ENCODE measurements around the gene AGPAT3.

AGPAT3 gene

GRCh38 chr21:43968410-43969114 lies 103.5 kb downstream of the AGPAT3 start:
- H3K23ac ChIP-seq (ENCODE audit: low read depth, low read length, poor library complexity): no peak overlapping the region
- no peak overlapping the region for H3K27ac ChIP-seq (replicated peaks; ENCODE audit: low read length)
- peaks cover 0 to 42% of the 10 kb centered on the region in 2 donors for H3K36me3 ChIP-seq (replicated peaks in 1 of 2; ENCODE audit: control insufficient read depth in 2 of 2, insufficient read depth in 2 of 2, low read length in 2 of 2)
- H3K4me2 ChIP-seq (ENCODE audit: insufficient read depth, low read length, poor library complexity, severe bottlenecking): no peak overlapping the region
- H4K8ac ChIP-seq (ENCODE audit: low read depth, low read length): no peak overlapping the region
- H2AFZ ChIP-seq (ENCODE audit: low read length): no peak overlapping the region
- H2BK120ac ChIP-seq (ENCODE audit: low read depth, low read length): no peak overlapping the region
- no peak overlapping the region for H3K9ac ChIP-seq (ENCODE audit: low read depth, low read length, poor library complexity)
- H3K18ac ChIP-seq (ENCODE audit: low read length): peak overlapping the region; percentile 44
- no peaks in the 10 kb centered on the region for H3K27me3 ChIP-seq (ENCODE audit: control insufficient read depth in 3 of 3, insufficient read depth in 3 of 3, low read depth in 1 of 3, low read length in 3 of 3)
- H2BK12ac ChIP-seq (ENCODE audit: low read length): no peak overlapping the region
- no peak overlapping the region for H3K4me3 ChIP-seq (ENCODE audit: low read length in 2 of 2)
- H3K9me3 ChIP-seq (replicated peaks in 1 of 2; ENCODE audit: control insufficient read depth in 2 of 2, insufficient read depth in 1 of 2, low read depth in 1 of 2, low read length in 2 of 2): no peaks in the 10 kb centered on the region
- no CpG with 5 or more reads among the region's 19 CpGs for WGBS, 2 donors (ENCODE audit: extremely low coverage in 2 of 2, insufficient read length in 2 of 2, insufficient replicate concordance in 1 of 2)
- H3K79me1 ChIP-seq (ENCODE audit: low read depth, low read length): peaks cover 1% of the 10 kb centered on the region
- no peak overlapping the region for H3K4ac ChIP-seq (ENCODE audit: low read length)
- no peak overlapping the region for H2BK15ac ChIP-seq (ENCODE audit: low read length)
- DNase-seq (ENCODE audit: low spot score): no peak
- H4K91ac ChIP-seq (ENCODE audit: low read depth, low read length, poor library complexity): no peak overlapping the region
- H2AK5ac ChIP-seq (ENCODE audit: low read depth, low read length): no peak overlapping the region
- H2BK5ac ChIP-seq (ENCODE audit: low read length): peak overlapping the region; percentile 53
- H3K4me1 ChIP-seq (ENCODE audit: control insufficient read depth in 2 of 2, insufficient read depth in 1 of 2, low read depth in 1 of 2, low read length in 2 of 2): no peaks in the 10 kb centered on the region
- no peak overlapping the region for H3K14ac ChIP-seq (ENCODE audit: low read length)

- Histone ChIP-seq H3K9ac (ENCODE audit: low read depth, low read length, poor library complexity) (peak overlapping the region; percentile 81), H2BK120ac (ENCODE audit: low read depth, low read length) (no peak overlapping the region), H3K4me1 (ENCODE audit: control insufficient read depth in 2 of 2, insufficient read depth in 1 of 2, low read depth in 1 of 2, low read length in 2 of 2) (no peaks in the 10 kb centered on the region), H3K4me2 (ENCODE audit: insufficient read depth, low read length, poor library complexity, severe bottlenecking) (no peak overlapping the region), H2BK5ac (ENCODE audit: low read length) (no peak overlapping the region), H3K27me3 (ENCODE audit: control insufficient read depth in 3 of 3, insufficient read depth in 3 of 3, low read depth in 1 of 3, low read length in 3 of 3) (no peaks in the 10 kb centered on the region), H3K79me1 (ENCODE audit: low read depth, low read length) (peaks cover 1% of the 10 kb centered on the region), H4K8ac (ENCODE audit: low read depth, low read length) (no peak overlapping the region), H2BK15ac (ENCODE audit: low read length) (no peak overlapping the region), H3K4me3 (ENCODE audit: low read length in 2 of 2) (no peak overlapping the region), H3K4ac (ENCODE audit: low read length) (peak overlapping the region; percentile 37), H3K23ac (ENCODE audit: low read depth, low read length, poor library complexity) (peak overlapping the region; percentile 65), H3K36me3 (replicated peaks in 1 of 2; ENCODE audit: control insufficient read depth in 2 of 2, insufficient read depth in 2 of 2, low read length in 2 of 2) (peaks cover 0 to 40% of the 10 kb centered on the region in 2 donors), H3K27ac (replicated peaks; ENCODE audit: low read length) (no peak overlapping the region), H3K18ac (ENCODE audit: low read length) (peak overlapping the region; percentile 44), H3K9me3 (replicated peaks in 1 of 2; ENCODE audit: control insufficient read depth in 2 of 2, insufficient read depth in 1 of 2, low read depth in 1 of 2, low read length in 2 of 2) (no peaks in the 10 kb centered on the region), H3K14ac (ENCODE audit: low read length) (no peak overlapping the region), H4K91ac (ENCODE audit: low read depth, low read length, poor library complexity) (no peak overlapping the region), H2BK12ac (ENCODE audit: low read length) (no peak overlapping the region), H2AK5ac (ENCODE audit: low read depth, low read length) (no peak overlapping the region), H2AFZ (ENCODE audit: low read length) (no peak overlapping the region)
- no CpG with 5 or more reads among the region's 17 CpGs for WGBS, 2 donors (ENCODE audit: extremely low coverage in 2 of 2, insufficient read length in 2 of 2, insufficient replicate concordance in 1 of 2)
- DNase-seq (ENCODE audit: low spot score): no peak
These were observed 104.1 kb downstream of the AGPAT3 start for GRCh38 chr21:43969115-43969444.

GRCh38 chr21:43970551-43970950 lies 105.5 kb downstream of the AGPAT3 start:
- no peak overlapping the region for H2BK5ac ChIP-seq (ENCODE audit: low read length)
- H3K4me2 ChIP-seq (ENCODE audit: insufficient read depth, low read length, poor library complexity, severe bottlenecking): no peak overlapping the region
- H3K14ac ChIP-seq (ENCODE audit: low read length): no peak overlapping the region
- DNase-seq (ENCODE audit: low spot score): no peak
- peaks cover 1% of the 10 kb centered on the region for H3K79me1 ChIP-seq (ENCODE audit: low read depth, low read length)
- peaks cover 0 to 37% of the 10 kb centered on the region in 2 donors for H3K36me3 ChIP-seq (replicated peaks in 1 of 2; ENCODE audit: control insufficient read depth in 2 of 2, insufficient read depth in 2 of 2, low read length in 2 of 2)
- H3K4me1 ChIP-seq (ENCODE audit: control insufficient read depth in 2 of 2, insufficient read depth in 1 of 2, low read depth in 1 of 2, low read length in 2 of 2): peaks cover 0 to 2% of the 10 kb centered on the region in 2 donors
- WGBS, 2 donors (ENCODE audit: extremely low coverage in 2 of 2, insufficient read length in 2 of 2, insufficient replicate concordance in 1 of 2): no CpG with 5 or more reads among the region's 18 CpGs
- H3K23ac ChIP-seq (ENCODE audit: low read depth, low read length, poor library complexity): no peak overlapping the region
- no peak overlapping the region for H2BK15ac ChIP-seq (ENCODE audit: low read length)
- H4K8ac ChIP-seq (ENCODE audit: low read depth, low read length): no peak overlapping the region
- no peak overlapping the region for H3K27ac ChIP-seq (replicated peaks; ENCODE audit: low read length)
- no peaks in the 10 kb centered on the region for H3K27me3 ChIP-seq (ENCODE audit: control insufficient read depth in 3 of 3, insufficient read depth in 3 of 3, low read depth in 1 of 3, low read length in 3 of 3)
- H2BK12ac ChIP-seq (ENCODE audit: low read length): no peak overlapping the region
- H2BK120ac ChIP-seq (ENCODE audit: low read depth, low read length): no peak overlapping the region
- no peak overlapping the region for H3K18ac ChIP-seq (ENCODE audit: low read length)
- no peak overlapping the region for H2AFZ ChIP-seq (ENCODE audit: low read length)
- no peak overlapping the region for H2AK5ac ChIP-seq (ENCODE audit: low read depth, low read length)
- H4K91ac ChIP-seq (ENCODE audit: low read depth, low read length, poor library complexity): no peak overlapping the region
- H3K4me3 ChIP-seq (ENCODE audit: low read length in 2 of 2): no peak overlapping the region
- H3K9ac ChIP-seq (ENCODE audit: low read depth, low read length, poor library complexity): no peak overlapping the region
- H3K9me3 ChIP-seq (replicated peaks in 1 of 2; ENCODE audit: control insufficient read depth in 2 of 2, insufficient read depth in 1 of 2, low read depth in 1 of 2, low read length in 2 of 2): peaks cover 0 to 3% of the 10 kb centered on the region in 2 donors
- H3K4ac ChIP-seq (ENCODE audit: low read length): no peak overlapping the region

DNA sequence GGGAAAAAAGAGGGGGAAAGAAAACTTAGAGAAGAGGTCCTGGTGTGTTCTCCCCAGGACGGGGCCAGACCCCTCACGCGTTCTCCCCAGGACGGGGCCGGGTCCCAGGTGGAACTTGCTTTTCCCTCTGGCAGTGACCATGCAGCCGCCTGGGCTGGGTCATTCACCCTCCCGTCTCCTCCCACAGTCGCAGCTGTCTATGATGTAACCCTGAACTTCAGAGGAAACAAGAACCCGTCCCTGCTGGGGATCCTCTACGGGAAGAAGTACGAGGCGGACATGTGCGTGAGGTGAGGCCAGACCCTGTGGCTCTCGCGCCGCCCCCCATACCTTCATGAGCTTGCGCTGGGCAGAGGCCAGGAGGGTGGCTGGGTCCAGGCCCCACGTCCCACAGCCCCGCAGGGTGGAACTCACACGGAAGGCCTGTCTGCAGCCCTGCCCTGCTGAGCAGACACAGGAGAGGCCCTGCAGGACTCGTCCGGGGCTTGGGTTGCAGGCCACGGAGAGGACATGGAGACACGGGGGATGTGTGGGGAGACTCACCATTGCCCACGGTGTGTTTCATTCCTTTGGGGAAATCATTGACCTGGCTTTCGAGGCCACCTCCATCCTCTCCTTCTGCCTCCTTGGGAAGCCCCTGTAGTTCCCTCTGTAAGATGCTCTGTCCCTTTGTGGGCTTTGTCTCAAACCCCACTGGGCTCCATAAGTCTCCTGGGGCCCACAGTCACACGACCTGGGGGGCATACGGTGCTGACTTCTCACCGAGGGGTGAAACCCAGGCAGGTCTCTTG lies 106.4 kb downstream of the AGPAT3 start:
- DNase-seq (ENCODE audit: low spot score): no peak
- Histone ChIP-seq H3K36me3 (replicated peaks in 1 of 2; ENCODE audit: control insufficient read depth in 2 of 2, insufficient read depth in 2 of 2, low read length in 2 of 2) (peaks cover 0 to 37% of the 10 kb centered on the region in 2 donors), H4K8ac (ENCODE audit: low read depth, low read length) (peak overlapping the region; percentile 56), H3K9me3 (replicated peaks in 1 of 2; ENCODE audit: control insufficient read depth in 2 of 2, insufficient read depth in 1 of 2, low read depth in 1 of 2, low read length in 2 of 2) (peaks cover 0 to 3% of the 10 kb centered on the region in 2 donors), H2AK5ac (ENCODE audit: low read depth, low read length) (no peak overlapping the region), H2BK15ac (ENCODE audit: low read length) (no peak overlapping the region), H2AFZ (ENCODE audit: low read length) (no peak overlapping the region), H2BK120ac (ENCODE audit: low read depth, low read length) (no peak overlapping the region), H3K27me3 (ENCODE audit: control insufficient read depth in 3 of 3, insufficient read depth in 3 of 3, low read depth in 1 of 3, low read length in 3 of 3) (no peaks in the 10 kb centered on the region), H2BK5ac (ENCODE audit: low read length) (no peak overlapping the region), H3K27ac (replicated peaks; ENCODE audit: low read length) (no peak overlapping the region), H3K4ac (ENCODE audit: low read length) (no peak overlapping the region), H3K4me1 (ENCODE audit: control insufficient read depth in 2 of 2, insufficient read depth in 1 of 2, low read depth in 1 of 2, low read length in 2 of 2) (peaks cover 0 to 2% of the 10 kb centered on the region in 2 donors), H3K9ac (ENCODE audit: low read depth, low read length, poor library complexity) (no peak overlapping the region), H3K79me1 (ENCODE audit: low read depth, low read length) (no peaks in the 10 kb centered on the region), H3K18ac (ENCODE audit: low read length) (no peak overlapping the region), H3K4me3 (ENCODE audit: low read length in 2 of 2) (no peak overlapping the region), H4K91ac (ENCODE audit: low read depth, low read length, poor library complexity) (no peak overlapping the region), H3K23ac (ENCODE audit: low read depth, low read length, poor library complexity) (peak overlapping the region; percentile 58), H2BK12ac (ENCODE audit: low read length) (no peak overlapping the region), H3K4me2 (ENCODE audit: insufficient read depth, low read length, poor library complexity, severe bottlenecking) (no peak overlapping the region), H3K14ac (ENCODE audit: low read length) (no peak overlapping the region)
- WGBS, 2 donors (ENCODE audit: extremely low coverage in 2 of 2, insufficient read length in 2 of 2, insufficient replicate concordance in 1 of 2): no CpG with 5 or more reads among the region's 29 CpGs

Data from neuronal stem cell (in vitro differentiated cells).